ENCODE data around the gene ZNF436. TPM values are rescaled to one million over a fixed set of nuclear protein-coding genes. Genes with fewer than 3 reads are reported as not detected.

The ZNF436 gene
- total and polyA plus RNA-seq, 2 of the 8 experiments (the other 6 are each of a cell fraction or from before 2014, with no cell fraction given): 0.65 to 1.8 TPM

- TF ChIP-seq CHD7 (IDR thresholded peaks at IDR 0.05; ENCODE audit: insufficient replicate concordance, low read length): no peak
- TF ChIP-seq FOSL1 (IDR thresholded peaks at IDR 0.05; ENCODE audit: insufficient read depth, low read depth, low read length): no peak
- no peak for TF ChIP-seq SIX5 (IDR thresholded peaks at IDR 0.05; ENCODE audit: low read depth, low read length)
- TF ChIP-seq RAD21 (IDR thresholded peaks at IDR 0.05 in 1 of 2, conservative IDR thresholded peaks at IDR 0.05 in 1 of 2; ENCODE audit: low read depth in 2 of 2, low read length in 2 of 2): no peak
- no peak for TF ChIP-seq EP300 (IDR thresholded peaks at IDR 0.05; ENCODE audit: borderline replicate concordance in 1 of 2, low read depth in 2 of 2, low read length in 2 of 2)
- TF ChIP-seq HDAC6 (IDR thresholded peaks at IDR 0.05; ENCODE audit: low read depth, low read length): no peak
- TF ChIP-seq RFX5 (IDR thresholded peaks at IDR 0.05; ENCODE audit: borderline replicate concordance, low read depth, low read length): no peak
- TF ChIP-seq RBBP5 (IDR thresholded peaks at IDR 0.05; ENCODE audit: borderline replicate concordance, low read depth, low read length): no peak
- no peak for TF ChIP-seq TEAD4 (IDR thresholded peaks at IDR 0.05; ENCODE audit: low read depth, low read length)
- no peak for TF ChIP-seq ASH2L (IDR thresholded peaks at IDR 0.05; ENCODE audit: low read length)
- no peak for TF ChIP-seq BRCA1 (IDR thresholded peaks at IDR 0.05; ENCODE audit: low read depth, low read length)
These were observed 11.7 kb upstream of the ZNF436 start (continued) for GRCh38 chr1:23381233-23381885.
